GM12874 (cell line): ENCODE data around the gene SEMA3D.

Experiments used
- TF ChIP-seq, protein P1 (sequence below): IDR thresholded peaks from 2 replicates; pipeline ENCODE4 v1.5.1; 2011; ENCODE audit warnings: low read depth, mild to moderate bottlenecking, control low read depth, low read length, moderate library complexity; ENCODE audit not compliant: insufficient read depth

SEMA3D gene

DNA sequence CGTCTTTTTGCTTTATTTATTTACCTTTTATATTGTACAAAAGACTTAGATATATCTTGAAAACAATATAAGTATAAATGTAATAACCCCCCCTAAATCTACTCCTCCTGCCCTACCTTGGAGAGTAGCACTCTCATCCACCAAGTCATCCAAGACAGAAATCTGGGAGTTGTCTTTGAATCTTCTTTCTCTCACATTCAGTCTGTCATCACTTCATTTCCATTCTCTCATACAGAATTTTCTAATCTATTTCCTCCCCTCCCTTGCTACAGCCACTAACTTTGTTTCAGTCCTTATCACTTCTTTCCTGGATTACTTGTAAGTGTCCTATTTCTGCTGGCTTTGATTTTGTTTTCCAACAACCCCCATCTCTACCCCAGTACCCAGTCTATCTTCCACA, 170.6 kb downstream of the SEMA3D start:
- TF ChIP-seq, protein P1, sequence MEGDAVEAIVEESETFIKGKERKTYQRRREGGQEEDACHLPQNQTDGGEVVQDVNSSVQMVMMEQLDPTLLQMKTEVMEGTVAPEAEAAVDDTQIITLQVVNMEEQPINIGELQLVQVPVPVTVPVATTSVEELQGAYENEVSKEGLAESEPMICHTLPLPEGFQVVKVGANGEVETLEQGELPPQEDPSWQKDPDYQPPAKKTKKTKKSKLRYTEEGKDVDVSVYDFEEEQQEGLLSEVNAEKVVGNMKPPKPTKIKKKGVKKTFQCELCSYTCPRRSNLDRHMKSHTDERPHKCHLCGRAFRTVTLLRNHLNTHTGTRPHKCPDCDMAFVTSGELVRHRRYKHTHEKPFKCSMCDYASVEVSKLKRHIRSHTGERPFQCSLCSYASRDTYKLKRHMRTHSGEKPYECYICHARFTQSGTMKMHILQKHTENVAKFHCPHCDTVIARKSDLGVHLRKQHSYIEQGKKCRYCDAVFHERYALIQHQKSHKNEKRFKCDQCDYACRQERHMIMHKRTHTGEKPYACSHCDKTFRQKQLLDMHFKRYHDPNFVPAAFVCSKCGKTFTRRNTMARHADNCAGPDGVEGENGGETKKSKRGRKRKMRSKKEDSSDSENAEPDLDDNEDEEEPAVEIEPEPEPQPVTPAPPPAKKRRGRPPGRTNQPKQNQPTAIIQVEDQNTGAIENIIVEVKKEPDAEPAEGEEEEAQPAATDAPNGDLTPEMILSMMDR = no peak

DNA sequence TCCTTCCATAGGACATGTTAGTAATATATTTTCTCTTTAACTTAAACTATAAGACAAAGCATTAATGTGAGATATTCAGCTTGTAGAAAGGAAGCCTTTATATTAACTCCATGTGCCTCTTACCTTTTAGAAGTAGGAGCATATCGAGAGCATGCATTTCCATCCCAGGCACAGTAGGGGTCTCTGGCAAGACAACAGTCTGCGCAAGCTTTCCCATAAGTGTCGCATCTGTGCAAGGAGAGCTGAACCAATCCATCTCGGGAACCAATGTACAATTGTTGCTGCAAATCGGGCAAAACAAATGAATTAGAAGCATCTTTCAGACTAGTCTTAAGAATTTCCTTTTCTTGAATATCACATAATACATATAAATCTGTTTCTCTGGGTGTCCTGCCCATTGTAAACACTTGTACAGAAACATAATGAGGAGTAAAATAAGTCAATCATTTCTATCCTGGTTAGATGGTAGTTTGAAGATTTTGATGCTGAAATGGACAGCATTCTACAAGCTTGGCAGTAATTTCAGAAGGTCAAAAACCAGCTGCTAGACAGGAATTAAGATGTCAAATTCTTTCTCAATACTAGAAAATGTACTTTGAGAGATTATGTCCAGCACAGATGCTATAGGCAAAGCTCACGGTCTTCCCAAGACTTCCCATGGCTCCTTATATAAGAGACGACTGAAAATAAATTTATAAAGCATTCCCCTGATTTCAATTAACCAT, 171.8 kb downstream of the SEMA3D start:
- TF ChIP-seq, protein P1 = no peak

DNA sequence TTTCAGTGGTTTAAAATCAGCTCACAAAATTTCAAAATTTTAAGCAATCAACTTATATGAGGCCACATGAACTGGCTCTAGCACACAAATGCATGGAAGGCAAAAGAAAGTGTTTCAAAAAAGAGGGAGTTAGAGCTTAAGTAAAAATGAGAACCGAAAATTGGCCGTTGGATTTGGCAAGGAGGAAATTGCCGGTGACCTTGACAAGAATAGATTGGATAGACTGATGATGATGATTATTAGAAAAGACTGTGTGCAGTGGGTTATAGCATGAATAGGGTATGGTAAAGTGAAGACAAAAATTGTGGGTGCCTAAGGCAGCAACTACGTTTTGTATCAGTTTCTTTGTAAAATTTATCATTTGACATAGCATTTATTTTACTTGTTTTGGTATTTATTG, 175.7 kb downstream of the SEMA3D start:
- TF ChIP-seq, protein P1 = no peak

DNA sequence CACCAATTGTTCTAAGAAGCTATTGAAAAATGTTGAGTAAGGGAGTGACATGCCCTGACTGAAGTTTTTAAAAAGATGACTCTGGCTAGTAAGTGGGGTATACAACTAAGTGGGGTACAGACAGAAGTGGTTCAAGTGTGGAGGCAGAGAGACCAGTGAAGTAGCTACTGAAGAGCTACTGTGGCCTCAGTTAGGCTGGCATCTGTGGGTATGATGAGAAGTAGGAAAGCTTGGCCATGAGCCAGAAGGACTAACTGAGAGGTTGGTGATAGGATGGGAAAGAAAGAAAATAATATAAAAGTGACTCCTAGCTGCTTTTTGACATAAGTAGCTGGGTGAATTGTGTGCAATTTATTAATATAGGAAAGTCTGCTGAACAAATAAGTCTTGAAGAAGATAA, 176.6 kb downstream of the SEMA3D start:
- TF ChIP-seq, protein P1 = no peak

DNA sequence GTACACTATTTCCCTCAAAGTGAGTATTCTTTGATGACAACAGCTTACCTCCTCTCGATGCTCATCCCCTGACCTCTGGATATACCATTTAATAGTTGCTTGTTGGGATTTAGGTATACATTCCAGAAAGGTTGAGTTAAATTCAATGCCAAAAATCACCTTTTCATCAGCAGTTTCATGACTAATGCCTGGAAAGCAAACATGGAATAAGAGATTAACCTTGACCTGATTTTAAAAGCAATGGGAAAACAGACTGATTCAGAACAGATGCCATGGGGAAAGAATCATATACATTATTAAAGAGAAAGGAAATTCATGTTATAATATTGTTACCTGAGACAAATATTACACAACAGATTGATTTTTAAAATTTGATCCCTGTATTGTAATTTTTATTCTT, 180.1 kb downstream of the SEMA3D start:
- TF ChIP-seq, protein P1 = no peak

DNA sequence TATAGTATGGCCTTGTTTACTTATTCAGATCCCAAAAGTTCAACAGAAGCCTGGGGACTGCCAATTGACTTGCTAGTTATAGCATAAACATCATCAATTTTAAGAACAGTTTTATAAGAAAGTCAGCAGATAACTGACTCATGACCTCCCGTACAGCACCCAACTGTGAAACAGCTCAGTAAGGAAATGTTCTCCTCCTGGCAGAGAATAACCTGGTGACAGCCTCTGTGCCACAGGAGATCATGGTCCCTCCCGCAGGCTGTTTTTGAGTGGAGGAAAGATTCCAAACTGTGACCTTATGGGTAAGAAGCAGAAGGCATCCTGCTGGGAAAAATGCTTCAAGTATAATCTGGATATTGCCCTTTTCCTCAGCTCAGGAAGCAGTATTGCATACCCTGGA, 182.5 kb downstream of the SEMA3D start:
- TF ChIP-seq, protein P1 = no peak

DNA sequence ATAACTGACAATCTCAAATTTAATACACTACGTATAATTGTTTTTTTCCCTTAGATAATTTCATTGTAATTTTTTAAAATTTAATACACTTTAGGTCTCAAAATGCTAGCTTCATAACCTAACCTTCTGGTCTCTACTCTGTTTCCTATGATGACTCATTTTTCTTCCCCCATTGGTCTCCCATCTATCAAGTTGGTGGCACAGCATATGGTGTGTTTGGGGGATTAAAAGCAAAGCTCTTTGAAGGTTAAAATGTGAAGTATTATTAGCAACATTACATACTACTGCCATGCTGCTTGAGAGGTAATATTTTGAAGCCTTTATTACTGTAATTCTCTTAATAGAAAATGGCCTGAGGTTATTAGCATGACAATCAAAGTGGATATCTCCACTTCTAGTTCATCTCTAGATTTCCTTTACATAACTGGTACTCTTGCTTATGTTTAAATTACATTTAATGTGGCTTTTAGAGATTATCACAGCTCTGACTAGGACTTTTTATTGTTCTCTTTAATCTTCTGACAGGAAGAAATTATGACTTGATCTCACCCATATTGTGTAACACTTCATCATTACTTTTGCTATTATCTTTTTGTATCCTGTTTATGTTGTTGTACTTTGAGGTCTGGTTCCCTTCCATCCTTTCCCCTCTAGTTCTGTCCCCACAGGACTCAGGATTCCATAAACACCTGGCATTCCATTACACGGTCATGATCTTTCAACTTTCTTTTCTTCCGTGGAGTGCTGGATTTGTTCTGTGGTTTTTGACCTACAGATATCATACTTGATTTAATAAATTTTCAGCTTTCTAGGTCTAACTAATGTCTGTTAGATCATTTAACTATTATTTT, 185.1 kb downstream of the SEMA3D start:
- TF ChIP-seq, protein P1 = no peak
